HepG2 (cell line): Measurements from ENCODE around the gene ZBTB7A. TPM values are rescaled to one million over a fixed set of nuclear protein-coding genes. Genes with fewer than 3 reads are reported as not detected.

Experiments used
- AKAP8 ChIP-seq: sonication (generic); formaldehyde crosslinking; IDR thresholded peaks from 2 replicates; pipeline ENCODE4 v1.5.1; 2020; ENCODE audit warnings: mild to moderate bottlenecking, missing genetic modification reagents
- ISL2 ChIP-seq: sonication (generic); formaldehyde crosslinking; IDR thresholded peaks from 2 replicates; pipeline ENCODE4 v1.5.0; 2020; ENCODE audit warnings: missing genetic modification reagents
- KLF13 ChIP-seq: sonication (generic); formaldehyde crosslinking; IDR thresholded peaks from 2 replicates; pipeline ENCODE4 v1.4.0; 2020; ENCODE audit warnings: mild to moderate bottlenecking, missing genetic modification reagents
- MEIS2 ChIP-seq: sonication (generic); formaldehyde crosslinking; IDR thresholded peaks from 2 replicates; pipeline ENCODE4 v1.9.0; 2021; ENCODE audit warnings: mild to moderate bottlenecking, missing genetic modification reagents
- PRDM15 ChIP-seq: sonication (generic); formaldehyde crosslinking; IDR thresholded peaks from 2 replicates; pipeline ENCODE4 v1.4.0; 2020; ENCODE audit warnings: missing genetic modification reagents
- SUZ12 ChIP-seq: fragments of 150-350 bp; IDR thresholded peaks from 2 replicates; pipeline ENCODE4 v1.6.1; 2014; ENCODE audit warnings: low read depth, low read length
- TBX3 ChIP-seq: fragments of 450-650 bp; IDR thresholded peaks from 2 replicates; pipeline ENCODE4 v1.6.1; 2017; ENCODE audit warnings: antibody characterized with exemption, mild to moderate bottlenecking, inconsistent platforms, borderline replicate concordance
- TRIM22 ChIP-seq: fragments of 450-650 bp; IDR thresholded peaks from 2 replicates; pipeline ENCODE4 v1.6.1; 2017
- XRCC5 ChIP-seq: fragments of 200-400 bp; formaldehyde crosslinking; optimal IDR thresholded peaks from 2 replicates; pipeline ENCODE3; 2017; ENCODE audit warnings: mild to moderate bottlenecking, low read length
- ZHX1 ChIP-seq: sonication (generic); formaldehyde crosslinking; IDR thresholded peaks from 2 replicates; pipeline ENCODE4 v1.8.1; 2022; ENCODE audit warnings: low read depth, mild to moderate bottlenecking, missing genetic modification reagents
- ZNF20 ChIP-seq: sonication (generic); formaldehyde crosslinking; IDR thresholded peaks from 2 replicates; pipeline ENCODE4 v1.4.0; 2020; ENCODE audit warnings: mild to moderate bottlenecking, moderate library complexity, missing genetic modification reagents
- ZNF207 ChIP-seq: fragments of 450-650 bp; IDR thresholded peaks from 2 replicates; pipeline ENCODE4 v1.6.1; 2016; ENCODE audit warnings: antibody characterized with exemption, borderline replicate concordance
- ZNF331 ChIP-seq: sonication (generic); formaldehyde crosslinking; IDR thresholded peaks from 2 replicates; pipeline ENCODE4 v1.4.0; 2020; ENCODE audit warnings: missing genetic modification reagents
- ZNF543 ChIP-seq: sonication (generic); formaldehyde crosslinking; IDR thresholded peaks from 2 replicates; pipeline ENCODE4 v1.4.0; 2020; ENCODE audit warnings: mild to moderate bottlenecking, missing genetic modification reagents
- ZNF562 ChIP-seq: sonication (generic); formaldehyde crosslinking; IDR thresholded peaks from 2 replicates; pipeline ENCODE4 v1.8.0; 2022; ENCODE audit warnings: missing genetic modification reagents, borderline replicate concordance
- ZNF569 ChIP-seq: sonication (generic); formaldehyde crosslinking; IDR thresholded peaks from 2 replicates; pipeline ENCODE4 v1.5.0; 2020; ENCODE audit warnings: mild to moderate bottlenecking, missing genetic modification reagents, moderate library complexity, borderline replicate concordance
- ZNF691 ChIP-seq: sonication (generic); formaldehyde crosslinking; IDR thresholded peaks from 2 replicates; pipeline ENCODE4 v1.4.0; 2020; ENCODE audit warnings: missing genetic modification reagents, low read depth, mild to moderate bottlenecking, borderline replicate concordance
- ZSCAN9 ChIP-seq: IDR thresholded peaks from 2 replicates; pipeline ENCODE4 v1.6.1; 2016; ENCODE audit warnings: borderline replicate concordance
- polyA plus RNA-seq, 8 experiments: library from polyadenylated mRNA; depleted of rRNA in 3 of 8; stranded (reverse) in 7 of 8; unstranded in 1 of 8; fragments of >200 nt; fragmentation: Illumina TruSeq in 4 of 8; extraction: Trizol in 4 of 8; gene quantifications; 2 replicates each; pipeline versions ENCODE4 v1.2.1 to v1.2.3, GENCODE V29; 2011 to 2016; ENCODE audit warnings: low read depth in 4 of 8, missing spikeins in 1 of 8, mixed read lengths in 1 of 8; ENCODE audit not compliant: insufficient read depth in 1 of 8
- total RNA-seq, 5 experiments: library from RNA; depleted of rRNA; stranded (reverse); fragments of >200 nt; fragmentation: Illumina TruSeq; extraction: Trizol; gene quantifications; 2 replicates each; pipeline ENCODE4 v1.2.3, GENCODE V29; 2016; ENCODE audit warnings: low read depth in 1 of 5
- TF ChIP-seq, protein P1 (sequence below): sonication (generic); formaldehyde crosslinking; conservative IDR thresholded peaks from 2 replicates; pipeline ENCODE4 v1.8.1; 2023; ENCODE audit warnings: missing genetic modification reagents

ZBTB7A gene
- total and polyA plus RNA-seq, 2 of the 13 experiments (the other 11 are each of a cell fraction or from before 2014, with no cell fraction given): 3.6 to 4.0 TPM

GRCh38 chr19:4052114-4052992, 14.3 kb downstream of the ZBTB7A start (continued):
- no peak for TF ChIP-seq TRIM22
- peak; percentile 71; the same call in 1 of the 2 replicates for TF ChIP-seq ZNF543 (CRISPR knock-in tag)
- peak; percentile 78; the same call in 1 of the 2 replicates for TF ChIP-seq PRDM15 (CRISPR knock-in tag)
- no peak for TF ChIP-seq ZNF20
- peak; percentile 95 for TF ChIP-seq AKAP8
- peak; percentile 35; the same call in 1 of the 2 replicates for TF ChIP-seq TBX3
- TF ChIP-seq ZNF569 (CRISPR knock-in tag): no peak
- TF ChIP-seq XRCC5: peak; percentile 85
- TF ChIP-seq, protein P1, sequence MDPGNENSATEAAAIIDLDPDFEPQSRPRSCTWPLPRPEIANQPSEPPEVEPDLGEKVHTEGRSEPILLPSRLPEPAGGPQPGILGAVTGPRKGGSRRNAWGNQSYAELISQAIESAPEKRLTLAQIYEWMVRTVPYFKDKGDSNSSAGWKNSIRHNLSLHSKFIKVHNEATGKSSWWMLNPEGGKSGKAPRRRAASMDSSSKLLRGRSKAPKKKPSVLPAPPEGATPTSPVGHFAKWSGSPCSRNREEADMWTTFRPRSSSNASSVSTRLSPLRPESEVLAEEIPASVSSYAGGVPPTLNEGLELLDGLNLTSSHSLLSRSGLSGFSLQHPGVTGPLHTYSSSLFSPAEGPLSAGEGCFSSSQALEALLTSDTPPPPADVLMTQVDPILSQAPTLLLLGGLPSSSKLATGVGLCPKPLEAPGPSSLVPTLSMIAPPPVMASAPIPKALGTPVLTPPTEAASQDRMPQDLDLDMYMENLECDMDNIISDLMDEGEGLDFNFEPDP (CRISPR knock-in tag): no peak
- TF ChIP-seq ZNF562 (CRISPR knock-in tag): no peak
- TF ChIP-seq ZHX1 (CRISPR knock-in tag): no peak; the same call in 1 of the 2 replicates
- peak; percentile 80; the same call in 1 of the 2 replicates for TF ChIP-seq ZSCAN9 (CRISPR knock-in tag)
- peak; percentile 81; the same call in 1 of the 2 replicates for TF ChIP-seq MEIS2 (CRISPR knock-in tag)
- TF ChIP-seq ZNF691 (CRISPR knock-in tag): peak; percentile 65; the same call in 1 of the 2 replicates
- peak; percentile 78 for TF ChIP-seq ZNF331 (CRISPR knock-in tag)
- no peak for TF ChIP-seq SUZ12
- peak; percentile 74 for TF ChIP-seq ISL2 (CRISPR knock-in tag)
- TF ChIP-seq ZNF207: no peak
- no peak for TF ChIP-seq KLF13 (CRISPR knock-in tag)
